ENCODE data around the gene KDM8.

DNA sequence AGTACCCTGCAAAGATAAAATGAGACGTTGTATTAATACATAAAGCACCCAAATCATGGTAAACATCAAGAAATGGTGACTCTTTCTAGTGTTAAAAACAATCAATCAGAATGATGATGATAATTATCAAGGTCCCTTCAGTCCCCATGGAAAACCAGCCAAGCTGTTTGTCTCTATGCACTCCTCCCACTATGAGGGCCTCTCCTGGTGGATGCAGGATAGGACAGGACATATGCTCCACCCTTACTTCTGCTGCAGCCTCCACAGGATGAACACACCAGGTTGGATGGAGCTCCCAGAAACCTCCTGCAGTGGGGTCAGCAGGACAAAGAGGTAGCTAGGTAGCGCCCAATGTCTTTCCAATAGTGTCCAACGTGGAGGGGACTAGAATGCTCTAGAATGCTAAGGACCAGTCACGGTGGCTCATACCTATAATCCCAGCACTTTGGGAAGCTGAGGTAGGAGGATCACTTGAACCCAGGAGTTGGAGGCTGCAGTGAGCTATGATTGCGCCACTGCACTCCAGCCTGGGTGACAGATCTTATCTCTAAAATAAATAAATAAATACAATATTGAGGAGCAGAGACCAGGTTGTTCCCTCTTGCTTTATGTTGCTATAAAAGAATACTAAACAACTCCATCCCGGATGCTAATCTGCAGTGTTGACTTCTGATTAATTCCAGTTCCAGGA is 9.9 kb upstream of the KDM8 start:
- TF ChIP-seq, protein P1, sequence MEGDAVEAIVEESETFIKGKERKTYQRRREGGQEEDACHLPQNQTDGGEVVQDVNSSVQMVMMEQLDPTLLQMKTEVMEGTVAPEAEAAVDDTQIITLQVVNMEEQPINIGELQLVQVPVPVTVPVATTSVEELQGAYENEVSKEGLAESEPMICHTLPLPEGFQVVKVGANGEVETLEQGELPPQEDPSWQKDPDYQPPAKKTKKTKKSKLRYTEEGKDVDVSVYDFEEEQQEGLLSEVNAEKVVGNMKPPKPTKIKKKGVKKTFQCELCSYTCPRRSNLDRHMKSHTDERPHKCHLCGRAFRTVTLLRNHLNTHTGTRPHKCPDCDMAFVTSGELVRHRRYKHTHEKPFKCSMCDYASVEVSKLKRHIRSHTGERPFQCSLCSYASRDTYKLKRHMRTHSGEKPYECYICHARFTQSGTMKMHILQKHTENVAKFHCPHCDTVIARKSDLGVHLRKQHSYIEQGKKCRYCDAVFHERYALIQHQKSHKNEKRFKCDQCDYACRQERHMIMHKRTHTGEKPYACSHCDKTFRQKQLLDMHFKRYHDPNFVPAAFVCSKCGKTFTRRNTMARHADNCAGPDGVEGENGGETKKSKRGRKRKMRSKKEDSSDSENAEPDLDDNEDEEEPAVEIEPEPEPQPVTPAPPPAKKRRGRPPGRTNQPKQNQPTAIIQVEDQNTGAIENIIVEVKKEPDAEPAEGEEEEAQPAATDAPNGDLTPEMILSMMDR (IDR thresholded peaks at IDR 0.05): no peak
- TF ChIP-seq POLR2A (IDR thresholded peaks at IDR 0.05): no peak
